Panc1 (cell line): Measurements from ENCODE around the gene NOL4L.

Source experiments
- POLR2AphosphoS5 ChIP-seq: IDR thresholded peaks from 2 replicates; pipeline ENCODE4 v1.6.1; 2012; ENCODE audit warnings: mild to moderate bottlenecking, low read depth, low read length, moderate library complexity
- TF ChIP-seq, protein P1 (sequence below): fragments of 450-650 bp; IDR thresholded peaks from 2 replicates; pipeline ENCODE4 v1.5.1; 2017; ENCODE audit warnings: mild to moderate bottlenecking

DNA sequence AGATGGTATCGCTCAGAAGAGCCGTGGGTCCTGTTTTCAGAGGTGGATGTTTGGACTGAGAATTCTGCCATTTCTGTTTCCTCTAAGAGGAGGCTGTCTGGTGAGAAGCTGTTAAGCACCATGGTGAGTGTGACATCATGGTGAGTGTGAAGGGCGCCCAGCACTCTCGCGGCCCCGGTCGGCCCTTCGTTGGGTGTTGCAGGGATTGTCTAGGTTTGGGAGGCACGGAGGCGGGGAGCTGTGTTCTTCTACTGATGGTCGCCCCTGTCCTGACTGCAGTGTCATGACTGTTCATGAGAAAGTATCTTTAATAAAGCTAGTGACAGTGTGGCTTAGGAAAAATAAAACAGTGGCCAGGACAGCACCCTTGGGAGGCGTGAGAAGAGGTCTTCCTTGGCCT is 70.4 kb downstream of the NOL4L start:
- TF ChIP-seq, protein P1, sequence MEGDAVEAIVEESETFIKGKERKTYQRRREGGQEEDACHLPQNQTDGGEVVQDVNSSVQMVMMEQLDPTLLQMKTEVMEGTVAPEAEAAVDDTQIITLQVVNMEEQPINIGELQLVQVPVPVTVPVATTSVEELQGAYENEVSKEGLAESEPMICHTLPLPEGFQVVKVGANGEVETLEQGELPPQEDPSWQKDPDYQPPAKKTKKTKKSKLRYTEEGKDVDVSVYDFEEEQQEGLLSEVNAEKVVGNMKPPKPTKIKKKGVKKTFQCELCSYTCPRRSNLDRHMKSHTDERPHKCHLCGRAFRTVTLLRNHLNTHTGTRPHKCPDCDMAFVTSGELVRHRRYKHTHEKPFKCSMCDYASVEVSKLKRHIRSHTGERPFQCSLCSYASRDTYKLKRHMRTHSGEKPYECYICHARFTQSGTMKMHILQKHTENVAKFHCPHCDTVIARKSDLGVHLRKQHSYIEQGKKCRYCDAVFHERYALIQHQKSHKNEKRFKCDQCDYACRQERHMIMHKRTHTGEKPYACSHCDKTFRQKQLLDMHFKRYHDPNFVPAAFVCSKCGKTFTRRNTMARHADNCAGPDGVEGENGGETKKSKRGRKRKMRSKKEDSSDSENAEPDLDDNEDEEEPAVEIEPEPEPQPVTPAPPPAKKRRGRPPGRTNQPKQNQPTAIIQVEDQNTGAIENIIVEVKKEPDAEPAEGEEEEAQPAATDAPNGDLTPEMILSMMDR: no peak
- no peak for TF ChIP-seq POLR2AphosphoS5
